PC-3 (cell line): ENCODE results near the gene CHGA. TPM values are rescaled to one million over a fixed set of nuclear protein-coding genes. Genes with fewer than 3 reads are reported as not detected.

Experiments used
- ATAC-seq: fragments of 200-7000 bp; cut with Tn5 transposase; 2 replicates; pipeline ENCODE4 v1.9.1; 2020; ENCODE audit warnings: mild to moderate bottlenecking, moderate library complexity
- BruUV-seq: library from RNA; stranded (reverse); fragments of 400-500 nt; replicated peaks from 2 replicates; lab custom pipeline; 2021; lab: Mats Ljungman, UMichigan
- CTCF ChIA-PET: fragments of 300-600 bp; sonication (Branson Sonifier 250); formaldehyde crosslinking; loops from one replicate; lab custom pipeline; 2022; ENCODE audit warnings: antibody characterized with exemption; lab: Charles Lee
- POLR2A ChIA-PET: fragments of 300-600 bp; sonication (Branson Sonifier 250); formaldehyde crosslinking; loops from one replicate; lab custom pipeline; 2022; ENCODE audit warnings: antibody characterized with exemption; ENCODE audit not compliant: unreplicated experiment; lab: Charles Lee
- DNase-seq: peaks from one replicate; pipeline ENCODE4 v3.0.0-alpha.2; 2015
- H2AFZ ChIP-seq: fragments of 300-600 bp; sonication (generic); 2 replicates; pipeline ENCODE4 v1.6.0; 2016; ENCODE audit warnings: antibody characterized with exemption, low read length
- H3F3A ChIP-seq: fragments of 300-600 bp; sonication (generic); one replicate; pipeline ENCODE4 v1.6.0; 2017; ENCODE audit warnings: antibody characterized with exemption, low read length, control low read depth, mild to moderate bottlenecking; ENCODE audit not compliant: unreplicated experiment
- H3K27ac ChIP-seq: fragments of 300-600 bp; sonication (generic); 2 replicates; pipeline ENCODE4 v1.5.1; 2016; ENCODE audit warnings: mild to moderate bottlenecking, low read length
- H3K27me3 ChIP-seq: fragments of 300-600 bp; sonication (generic); 2 replicates; pipeline ENCODE4 v1.6.1; 2016; ENCODE audit warnings: low read length, mixed read lengths
- H3K36me3 ChIP-seq: fragments of 300-600 bp; sonication (generic); 2 replicates; pipeline ENCODE4 v1.6.1; 2016; ENCODE audit warnings: low read depth, mixed run types, low read length, mixed read lengths
- H3K4me1 ChIP-seq: fragments of 300-600 bp; sonication (generic); 2 replicates; pipeline ENCODE4 v1.5.1; 2016; ENCODE audit warnings: low read length; ENCODE audit not compliant: insufficient read depth
- H3K4me2 ChIP-seq: fragments of 300-600 bp; sonication (generic); 2 replicates; pipeline ENCODE4 v1.6.0; 2016; ENCODE audit warnings: low read length
- H3K4me3 ChIP-seq: fragments of 300-600 bp; sonication (generic); 2 replicates; pipeline ENCODE4 v1.5.1; 2016; ENCODE audit warnings: mild to moderate bottlenecking, low read length, mixed read lengths
- H3K79me2 ChIP-seq: fragments of 300-600 bp; sonication (generic); 2 replicates; pipeline ENCODE4 v1.6.1; 2017; ENCODE audit warnings: low read length, mixed read lengths
- H3K9ac ChIP-seq: fragments of 300-600 bp; sonication (generic); 2 replicates; pipeline ENCODE4 v1.6.0; 2016; ENCODE audit warnings: mild to moderate bottlenecking, low read length
- H3K9me2 ChIP-seq: fragments of 300-600 bp; sonication (generic); replicated peaks from 2 replicates; pipeline ENCODE4 v1.6.1; 2016; ENCODE audit warnings: mixed run types, low read length, mixed read lengths
- H3K9me3 ChIP-seq: fragments of 300-600 bp; sonication (generic); 2 replicates; pipeline ENCODE4 v1.6.1; 2016; ENCODE audit warnings: low read length, mixed read lengths
- H4K20me1 ChIP-seq: fragments of 300-600 bp; sonication (generic); 2 replicates; pipeline ENCODE4 v1.6.1; 2016; ENCODE audit warnings: low read length, mixed read lengths
- CTCF ChIP-seq: fragments of 300-600 bp; sonication (generic); conservative IDR thresholded peaks from 2 replicates; pipeline ENCODE4 v1.5.1; 2017; ENCODE audit warnings: antibody characterized with exemption, low read depth, mild to moderate bottlenecking, low read length
- EZH2 ChIP-seq: fragments of 300-600 bp; sonication (generic); IDR thresholded peaks from one replicate; pipeline ENCODE4 v1.6.1; 2017; ENCODE audit warnings: antibody characterized with exemption, mild to moderate bottlenecking, low read length; ENCODE audit not compliant: unreplicated experiment
- EZH2phosphoT487 ChIP-seq: fragments of 300-600 bp; sonication (generic); IDR thresholded peaks from 2 replicates; pipeline ENCODE4 v1.6.1; 2018; ENCODE audit warnings: mild to moderate bottlenecking, antibody characterized with exemption, low read length, borderline replicate concordance
- intact Hi-C: fragments of 100-400 bp; cut with micrococcal nuclease; formaldehyde crosslinking; loops from 2 replicates; pipeline ENCODE4 v1.9.0; 2023
- total RNA-seq: library from RNA; depleted of rRNA; stranded (reverse); fragments of >200 nt; gene quantifications from 2 replicates; pipeline ENCODE4 v1.2.3, GENCODE V29; 2014

The CHGA gene
- total RNA-seq, 1 experiment from 2014 or later, result not detected

GRCh38 chr14:92888896-92889295 is 34.1 kb upstream of the CHGA start:
- Histone ChIP-seq H3K9ac (no peak overlapping the region), H2AFZ (no peak overlapping the region), H3K9me2 (no peaks in the 10 kb centered on the region), H3K4me3 (no peak overlapping the region), H3K79me2 (no peaks in the 10 kb centered on the region), H3K9me3 (peaks cover 8% of the 10 kb centered on the region; the same call in 1 of the 2 replicates), H3K4me1 (no peaks in the 10 kb centered on the region), H3K27me3 (peaks cover 23% of the 10 kb centered on the region), H3K4me2 (no peak overlapping the region), H3K36me3 (no peaks in the 10 kb centered on the region), H3F3A (no peaks in the 10 kb centered on the region), H3K27ac (no peak overlapping the region), H4K20me1 (no peaks in the 10 kb centered on the region)
- TF ChIP-seq EZH2, result no peak
- no peak for TF ChIP-seq EZH2phosphoT487
- no peak for TF ChIP-seq CTCF
- CTCF ChIA-PET, result no interaction called here
- no peak for ATAC-seq
- intact Hi-C loops, result no loop called here
- DNase-seq, result no peak
- POLR2A ChIA-PET, result no interaction called here
- no TSS peak for BruUV-seq

GRCh38 chr14:92890830-92891588 is 31.9 kb upstream of the CHGA start:
- ChIA-PET POLR2A (no interaction called here), CTCF (no interaction called here)
- H3K79me2 ChIP-seq, result no peaks in the 10 kb centered on the region

More at GRCh38 chr14:92890830-92891588, 31.9 kb upstream of the CHGA start:
- intact Hi-C loops, result no loop called here
- Histone ChIP-seq H3K4me3 (no peak overlapping the region), H3F3A (no peaks in the 10 kb centered on the region), H3K36me3 (no peaks in the 10 kb centered on the region), H3K27me3 (peaks cover 13% of the 10 kb centered on the region), H2AFZ (no peak overlapping the region), H3K9me3 (peaks cover 8% of the 10 kb centered on the region; the same call in 1 of the 2 replicates), H3K9ac (no peak overlapping the region), H3K27ac (no peak overlapping the region), H3K9me2 (no peaks in the 10 kb centered on the region), H3K4me1 (no peaks in the 10 kb centered on the region), H4K20me1 (no peaks in the 10 kb centered on the region), H3K4me2 (no peak overlapping the region)
- TF ChIP-seq EZH2phosphoT487 (no peak), EZH2 (no peak), CTCF (no peak)
- BruUV-seq, result no TSS peak
- DNase-seq (peak; percentile 22), ATAC-seq (peak; percentile 24; the same call in 1 of the 2 replicates)
